HFFc6 (cell line): ENCODE results near the gene DAD1. TPM values are rescaled to one million over a fixed set of nuclear protein-coding genes. Genes with fewer than 3 reads are reported as not detected.
A peak's percentile ranks its signal among the peaks of the same experiment; 100 is the strongest.
"Not testable (repeated sequence)": the region's sequence is repeated elsewhere in the genome, so short reads cannot be mapped to it uniquely, and the experiment has no call there.

Experiments used
- DNase-seq: peaks from one replicate; pipeline ENCODE4 v3.0.0-alpha.2; 2018
- H3K27ac Mint-ChIP-seq: 2 replicates; pipeline ENCODE4 v1.8.0; 2020; ENCODE audit warnings: mild to moderate bottlenecking, mixed read lengths
- H3K27me3 Mint-ChIP-seq: 2 replicates; pipeline ENCODE4 v1.8.0; 2021; ENCODE audit warnings: mild to moderate bottlenecking, moderate library complexity, mixed read lengths; ENCODE audit not compliant: insufficient read depth
- H3K36me3 Mint-ChIP-seq: 2 replicates; pipeline ENCODE4 v1.8.0; 2021; ENCODE audit warnings: low read depth, mixed read lengths
- H3K4me1 Mint-ChIP-seq: 2 replicates; pipeline ENCODE4 v1.8.0; 2020; ENCODE audit warnings: low read depth, mixed read lengths
- H3K4me3 Mint-ChIP-seq: 2 replicates; pipeline ENCODE4 v1.8.0; 2020; ENCODE audit warnings: mild to moderate bottlenecking, moderate library complexity, mixed read lengths
- H3K9me3 Mint-ChIP-seq: 2 replicates; pipeline ENCODE4 v1.8.0; 2020; ENCODE audit warnings: mild to moderate bottlenecking, mixed read lengths
- total RNA-seq, 6 experiments: library from RNA; stranded (reverse); fragmentation: NEBNext Ultra II Directional; extraction: Animal tissue kit (Norgen Biotek cat#: 25700); gene quantifications; 2 replicates in 1 of 6; 3 replicates in 5 of 6; pipeline ENCODE4 v1.2.3, GENCODE V29; 2021
- TF ChIP-seq, protein P1 (sequence below): fragments of 200-600 bp; sonication (generic); IDR thresholded peaks from 2 replicates; pipeline ENCODE4 v1.5.0; 2021; ENCODE audit warnings: antibody characterized with exemption, mild to moderate bottlenecking

DAD1 gene
- total RNA-seq, 6 experiments from 2014 or later: 292 to 311 (median 302) TPM

DNA sequence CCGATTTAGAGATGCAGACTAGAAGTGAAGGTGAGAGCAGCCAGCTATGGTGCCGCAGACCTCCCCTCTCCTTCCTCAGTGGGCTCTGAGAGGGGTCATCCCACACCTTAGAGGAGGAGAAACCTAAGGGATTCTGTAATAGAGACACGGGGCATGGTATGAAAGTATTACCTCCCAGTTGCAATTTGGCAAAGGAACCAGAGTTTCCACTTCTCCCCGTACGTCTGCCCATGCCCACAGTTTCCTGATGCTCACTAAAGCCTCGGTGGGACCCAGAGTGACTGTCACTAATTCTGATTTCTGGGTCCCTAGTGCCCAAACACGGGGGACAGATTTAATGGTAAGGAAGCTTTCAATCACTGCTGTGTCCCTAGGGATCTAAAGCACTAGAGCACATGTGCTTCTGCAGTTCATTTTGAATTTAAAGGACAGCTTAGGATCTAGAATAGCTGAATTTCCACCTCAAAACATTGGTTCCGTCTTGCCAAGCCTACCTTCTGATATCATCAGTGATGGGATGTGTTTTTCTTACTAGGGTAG, 44.1 kb downstream of the DAD1 start:
- H3K27me3 Mint-ChIP-seq: no peaks in the 10 kb centered on the region; the same call in 1 of the 2 replicates
- peak overlapping the region; percentile 51; the same call in 1 of the 2 replicates for H3K27ac Mint-ChIP-seq

DNA sequence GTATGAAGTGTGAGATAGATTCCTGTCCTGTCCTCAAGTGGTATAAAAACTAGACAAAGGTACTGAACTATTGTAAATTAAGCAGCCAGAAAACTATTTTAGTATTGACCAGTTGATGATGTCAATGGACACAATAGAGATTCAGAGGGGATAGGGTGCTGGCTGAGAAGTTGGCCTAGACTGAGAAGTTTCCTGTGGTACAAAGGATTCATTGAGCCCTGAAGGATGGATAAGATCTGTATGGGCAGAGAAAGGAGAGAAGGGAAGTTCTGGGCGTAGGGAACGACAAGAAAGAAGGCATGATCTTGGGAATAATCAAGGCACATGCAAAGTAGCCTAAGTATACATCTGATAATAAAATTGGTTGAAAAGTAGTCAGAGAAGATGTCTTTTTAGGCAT, 44.6 kb downstream of the DAD1 start:
- H3K4me3 Mint-ChIP-seq: no peak overlapping the region

More for the DNA sequence above, 44.1 kb downstream of the DAD1 start:
- peaks cover 77% of the 10 kb centered on the region for H3K4me1 Mint-ChIP-seq
- H3K9me3 Mint-ChIP-seq: no peaks in the 10 kb centered on the region
- TF ChIP-seq, protein P1, sequence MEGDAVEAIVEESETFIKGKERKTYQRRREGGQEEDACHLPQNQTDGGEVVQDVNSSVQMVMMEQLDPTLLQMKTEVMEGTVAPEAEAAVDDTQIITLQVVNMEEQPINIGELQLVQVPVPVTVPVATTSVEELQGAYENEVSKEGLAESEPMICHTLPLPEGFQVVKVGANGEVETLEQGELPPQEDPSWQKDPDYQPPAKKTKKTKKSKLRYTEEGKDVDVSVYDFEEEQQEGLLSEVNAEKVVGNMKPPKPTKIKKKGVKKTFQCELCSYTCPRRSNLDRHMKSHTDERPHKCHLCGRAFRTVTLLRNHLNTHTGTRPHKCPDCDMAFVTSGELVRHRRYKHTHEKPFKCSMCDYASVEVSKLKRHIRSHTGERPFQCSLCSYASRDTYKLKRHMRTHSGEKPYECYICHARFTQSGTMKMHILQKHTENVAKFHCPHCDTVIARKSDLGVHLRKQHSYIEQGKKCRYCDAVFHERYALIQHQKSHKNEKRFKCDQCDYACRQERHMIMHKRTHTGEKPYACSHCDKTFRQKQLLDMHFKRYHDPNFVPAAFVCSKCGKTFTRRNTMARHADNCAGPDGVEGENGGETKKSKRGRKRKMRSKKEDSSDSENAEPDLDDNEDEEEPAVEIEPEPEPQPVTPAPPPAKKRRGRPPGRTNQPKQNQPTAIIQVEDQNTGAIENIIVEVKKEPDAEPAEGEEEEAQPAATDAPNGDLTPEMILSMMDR: no peak
- H3K4me3 Mint-ChIP-seq: no peak overlapping the region
- H3K36me3 Mint-ChIP-seq: no peaks in the 10 kb centered on the region
- DNase-seq: no peak

DNA sequence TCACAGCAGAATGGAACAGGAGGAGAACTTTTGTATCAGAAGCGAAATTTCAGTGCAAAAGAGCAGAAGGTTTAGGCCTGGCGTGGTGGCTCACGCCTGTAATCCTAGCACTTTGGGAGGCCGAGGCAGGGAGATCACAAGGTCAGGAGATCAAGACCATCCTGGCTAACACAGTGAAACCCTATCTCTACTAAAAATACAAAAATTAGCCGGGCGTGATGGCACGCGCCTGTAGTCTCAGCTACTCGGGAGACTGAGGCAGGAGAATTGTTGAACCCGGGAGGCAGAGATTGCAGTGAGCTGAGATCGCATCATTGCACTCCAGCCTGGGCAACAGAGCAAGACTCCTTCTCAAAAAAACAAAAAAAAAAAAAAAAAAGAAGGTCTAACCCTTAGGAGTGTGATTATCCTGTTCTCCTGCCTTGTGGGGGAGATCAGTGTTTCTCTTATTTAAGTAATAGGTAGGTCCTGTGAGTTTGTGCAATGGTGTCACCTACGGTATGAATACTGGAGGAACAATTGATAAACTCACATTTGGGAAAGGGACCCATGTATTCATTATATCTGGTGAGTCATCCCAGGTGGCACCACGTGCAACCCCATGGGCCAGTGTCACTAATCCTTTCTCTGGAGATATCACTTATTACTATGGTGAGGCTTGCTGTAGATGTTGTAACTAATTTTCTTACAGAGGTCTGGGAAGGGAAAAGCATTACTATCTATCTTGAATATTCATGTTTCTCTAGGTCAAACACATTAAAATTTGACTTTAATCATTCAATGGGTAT, 45.3 kb downstream of the DAD1 start:
- peaks cover 80% of the 10 kb centered on the region for H3K4me1 Mint-ChIP-seq
- H3K27ac Mint-ChIP-seq, H3K27me3 Mint-ChIP-seq, H3K36me3 Mint-ChIP-seq, H3K9me3 Mint-ChIP-seq, DNase-seq, H3K4me3 Mint-ChIP-seq: not testable (repeated sequence)

More for the DNA sequence above, 44.6 kb downstream of the DAD1 start:
- Mint-ChIP-seq H3K27me3 (no peaks in the 10 kb centered on the region; the same call in 1 of the 2 replicates), H3K4me1 (peaks cover 76% of the 10 kb centered on the region), H3K27ac (no peak overlapping the region), H3K36me3 (no peaks in the 10 kb centered on the region), H3K9me3 (no peaks in the 10 kb centered on the region)
- TF ChIP-seq, protein P1: no peak
- DNase-seq: no peak

DNA sequence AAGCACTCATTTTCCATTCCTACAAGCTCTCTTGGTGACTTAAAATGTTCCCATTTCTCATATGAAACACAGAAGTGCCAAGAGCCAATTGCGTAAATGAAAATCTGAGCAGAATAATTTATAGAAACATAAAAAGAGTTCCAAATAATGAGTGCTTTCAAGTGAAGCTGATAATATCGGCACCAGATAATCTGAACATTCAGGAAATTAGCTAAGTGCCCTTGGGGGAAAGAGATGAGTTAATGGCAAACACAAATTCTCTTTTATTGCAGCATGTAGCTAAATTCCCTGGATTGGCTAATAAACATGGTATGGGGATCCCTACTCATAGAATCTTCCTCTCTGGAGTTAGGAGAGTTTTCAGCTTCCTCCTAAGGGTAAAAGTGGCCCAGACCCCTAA, 46.7 kb downstream of the DAD1 start:
- Mint-ChIP-seq H3K27me3 (no peaks in the 10 kb centered on the region; the same call in 1 of the 2 replicates), H3K36me3 (no peaks in the 10 kb centered on the region), H3K4me3 (no peak overlapping the region), H3K9me3 (no peaks in the 10 kb centered on the region), H3K27ac (no peak overlapping the region), H3K4me1 (peaks cover 83% of the 10 kb centered on the region)
- DNase-seq: no peak
- TF ChIP-seq, protein P1: no peak

DNA sequence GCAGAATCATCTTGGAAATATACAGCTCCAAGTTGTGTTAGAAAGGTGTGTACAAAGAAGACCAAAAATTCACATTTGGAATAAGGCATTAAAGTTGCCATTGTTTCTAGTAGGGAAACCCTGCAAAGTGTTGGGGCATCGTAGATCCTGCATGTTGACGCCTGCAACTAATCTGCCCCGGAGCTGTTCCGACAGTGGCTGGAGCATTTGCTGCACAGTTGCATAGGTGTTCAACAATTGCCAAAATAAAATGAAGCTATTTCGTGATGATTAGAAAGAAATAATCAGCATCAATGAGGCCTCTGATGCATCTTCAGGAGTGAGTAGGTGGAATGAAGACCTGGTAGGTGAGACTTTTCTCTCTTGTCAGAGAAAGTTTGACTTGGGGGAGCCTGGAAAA, 47.3 kb downstream of the DAD1 start:
- Mint-ChIP-seq H3K36me3 (no peaks in the 10 kb centered on the region), H3K4me1 (peaks cover 83% of the 10 kb centered on the region), H3K4me3 (no peak overlapping the region)

More for the DNA sequence above, 47.3 kb downstream of the DAD1 start:
- H3K27me3 Mint-ChIP-seq: no peaks in the 10 kb centered on the region; the same call in 1 of the 2 replicates
- TF ChIP-seq, protein P1: no peak
- no peak overlapping the region for H3K27ac Mint-ChIP-seq
- H3K9me3 Mint-ChIP-seq: no peaks in the 10 kb centered on the region
- no peak for DNase-seq
